Lower leg skin (tissue), 4 donors: Measurements from ENCODE around the gene SYNE2. TPM values are rescaled to one million over a fixed set of nuclear protein-coding genes. Genes with fewer than 3 reads are reported as not detected.

ENCODE experiments used
- DNase-seq, 2 donors: peaks; one replicate each; pipeline ENCODE4 v3.0.0-alpha.2; 2019; ENCODE audit warnings: low spot score in 2 of 2
- H3K4me3 ChIP-seq: fragments of 200-600 bp; sonication (generic); 2 replicates; pipeline ENCODE4 v1.5.1; 2017; ENCODE audit warnings: mild to moderate bottlenecking, low read depth; ENCODE audit not compliant: poor library complexity, severe bottlenecking
- POLR2A ChIP-seq, 2 donors: fragments of 450-650 bp; IDR thresholded peaks; one replicate each; pipeline ENCODE4 v1.6.1; 2016 to 2017; ENCODE audit warnings: antibody characterized with exemption in 2 of 2, mild to moderate bottlenecking in 1 of 2, moderate library complexity in 1 of 2
- WGBS, 2 donors: methylation state at CpG; one replicate each; pipeline ENCODE4 v1.1.5; 2018; 5-methylcytosine and 5-hydroxymethylcytosine counted together
- intact Hi-C: fragments of 100-400 bp; cut with DNase I; formaldehyde crosslinking; loops from one replicate; pipeline ENCODE4 v1.15.0; 2023; ENCODE audit warnings: low total_unique reads
- microRNA counts, 2 donors: library from miRNA; unstranded; fragments of <30 nt; microRNA quantifications; one replicate each; lab custom pipeline; 2016
- microRNA-seq, 2 donors: library from miRNA; unstranded; fragments of <30 nt; microRNA quantifications; one replicate each; pipeline ENCODE4, GENCODE V29; 2016; ENCODE audit warnings: borderline replicate concordance in 2 of 2, borderline number of aligned reads in 1 of 2
- total RNA-seq, 4 donors: library from RNA; depleted of rRNA; stranded (reverse); fragments of >200 nt; gene quantifications; one replicate each; pipeline ENCODE4 v1.1.0, GENCODE V29; 2016
- TF ChIP-seq, protein P1 (sequence below), 3 donors: fragments of 450-650 bp; IDR thresholded peaks; one replicate each; pipeline ENCODE4 v1.5.1; 2016; ENCODE audit warnings: antibody characterized with exemption in 3 of 3, mild to moderate bottlenecking in 3 of 3, moderate library complexity in 2 of 3

The SYNE2 gene
- total RNA-seq, 4 donors from 2014 or later = 200 to 479 (median 232) TPM

DNA sequence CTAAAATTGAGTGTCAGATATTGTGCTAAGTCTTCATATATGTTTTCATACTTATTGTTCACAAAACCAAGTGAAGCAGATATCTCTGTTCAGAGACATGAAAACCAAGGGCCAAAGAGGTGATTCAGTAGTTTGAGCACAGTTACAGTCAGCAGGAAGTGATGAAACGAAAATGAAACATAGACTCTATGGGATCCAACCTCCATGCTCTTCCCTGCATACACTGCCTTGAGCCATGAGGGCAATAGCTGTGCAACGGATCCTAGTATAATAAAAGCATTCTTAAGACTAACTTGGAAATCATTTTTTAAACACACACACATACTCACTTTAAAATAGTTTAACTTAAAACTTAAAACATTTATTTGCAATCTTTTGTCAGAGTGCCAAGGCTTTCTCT, 413.4 kb downstream of the SYNE2 start:
- TF ChIP-seq POLR2A (IDR thresholded peaks at IDR 0.05) = no peak
- TF ChIP-seq, protein P1, sequence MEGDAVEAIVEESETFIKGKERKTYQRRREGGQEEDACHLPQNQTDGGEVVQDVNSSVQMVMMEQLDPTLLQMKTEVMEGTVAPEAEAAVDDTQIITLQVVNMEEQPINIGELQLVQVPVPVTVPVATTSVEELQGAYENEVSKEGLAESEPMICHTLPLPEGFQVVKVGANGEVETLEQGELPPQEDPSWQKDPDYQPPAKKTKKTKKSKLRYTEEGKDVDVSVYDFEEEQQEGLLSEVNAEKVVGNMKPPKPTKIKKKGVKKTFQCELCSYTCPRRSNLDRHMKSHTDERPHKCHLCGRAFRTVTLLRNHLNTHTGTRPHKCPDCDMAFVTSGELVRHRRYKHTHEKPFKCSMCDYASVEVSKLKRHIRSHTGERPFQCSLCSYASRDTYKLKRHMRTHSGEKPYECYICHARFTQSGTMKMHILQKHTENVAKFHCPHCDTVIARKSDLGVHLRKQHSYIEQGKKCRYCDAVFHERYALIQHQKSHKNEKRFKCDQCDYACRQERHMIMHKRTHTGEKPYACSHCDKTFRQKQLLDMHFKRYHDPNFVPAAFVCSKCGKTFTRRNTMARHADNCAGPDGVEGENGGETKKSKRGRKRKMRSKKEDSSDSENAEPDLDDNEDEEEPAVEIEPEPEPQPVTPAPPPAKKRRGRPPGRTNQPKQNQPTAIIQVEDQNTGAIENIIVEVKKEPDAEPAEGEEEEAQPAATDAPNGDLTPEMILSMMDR (IDR thresholded peaks at IDR 0.05) = no peak
- no peak overlapping the region for H3K4me3 ChIP-seq
- 41 to 63% methylated on average over 2 of the region's 2 CpGs for WGBS, 2 donors
- intact Hi-C loops = no loop called here
- DNase-seq = no peak

DNA sequence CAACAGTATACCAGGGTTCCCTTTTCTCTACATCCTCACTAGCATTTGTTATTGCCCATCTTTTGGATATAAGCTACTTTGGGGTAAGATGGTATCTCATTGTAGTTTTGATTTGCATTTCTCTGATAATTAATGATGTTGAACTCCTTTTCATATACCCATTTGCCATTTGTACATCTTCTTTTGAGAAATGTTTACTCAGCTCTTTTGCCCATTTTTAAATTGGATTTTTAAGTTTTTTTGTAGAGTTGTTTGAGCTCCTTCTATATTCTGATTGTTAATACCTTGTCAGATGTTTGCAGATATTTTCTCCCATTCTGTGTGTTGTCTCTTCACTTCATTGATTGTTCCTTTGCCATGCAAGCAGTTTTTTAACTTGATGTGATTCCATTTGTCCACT, 419.2 kb downstream of the SYNE2 start:
- DNase-seq = no peak
- intact Hi-C loops = no loop called here
- no peak for TF ChIP-seq POLR2A (IDR thresholded peaks at IDR 0.05)
- TF ChIP-seq, protein P1 (IDR thresholded peaks at IDR 0.05) = no peak
- no peak overlapping the region for H3K4me3 ChIP-seq

MicroRNAs within 50 kb of the gene (microRNA counts, 767-probe panel; counts per million panel counts)
- 0 to 358 counts per million in 2 donors for microRNA hsa-miR-548h-5p (lab: Ali Mortazavi, UCI)

Small RNA genes within 50 kb of the gene (microRNA-seq; reads per million reads assigned to microRNA genes)
- 0 reads per million in 2 donors for gene MIR548H1

Other genes with a start within 250 kb of the SYNE2 start
- 1 to 10 TPM; 2.2 to 8.9 (median 6.8) TPM for gene WDR89, start 211.1 kb upstream of the SYNE2 start, total RNA-seq
- gene SGPP1, start 124.9 kb upstream of the SYNE2 start, total RNA-seq = 10 to 100 TPM in 1 of 4 donors, 1 to 10 TPM in 3; 5.9 to 13.9 (median 6.8) TPM